ENCODE measurements around the gene RMND5A.
"Not testable (repeated sequence)": the region's sequence is repeated elsewhere in the genome, so short reads cannot be mapped to it uniquely, and the experiment has no call there.

Gene RMND5A

DNA sequence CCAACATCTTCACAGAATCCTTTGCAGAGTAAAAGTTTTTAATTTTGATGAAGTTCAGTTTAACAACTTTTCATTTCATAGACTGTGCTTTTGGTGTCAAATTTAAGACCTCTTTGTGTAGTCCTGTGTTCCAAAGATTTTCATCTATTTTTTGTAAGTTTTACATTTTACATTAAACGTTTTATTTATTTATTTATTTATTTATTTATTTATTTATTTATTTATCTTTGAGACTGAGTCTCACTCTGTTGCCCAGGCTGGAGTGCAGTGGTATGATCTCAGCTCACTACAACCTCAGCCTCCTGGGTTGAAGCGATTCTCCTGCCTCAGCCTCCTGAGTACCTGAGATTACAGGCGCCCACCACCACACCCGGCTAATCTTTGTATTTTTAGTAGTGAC, 12.0 kb upstream of the RMND5A start:
- not testable (repeated sequence) for DNase-seq (ENCODE audit: insufficient read length, low spot score); FAIRE-seq

DNA sequence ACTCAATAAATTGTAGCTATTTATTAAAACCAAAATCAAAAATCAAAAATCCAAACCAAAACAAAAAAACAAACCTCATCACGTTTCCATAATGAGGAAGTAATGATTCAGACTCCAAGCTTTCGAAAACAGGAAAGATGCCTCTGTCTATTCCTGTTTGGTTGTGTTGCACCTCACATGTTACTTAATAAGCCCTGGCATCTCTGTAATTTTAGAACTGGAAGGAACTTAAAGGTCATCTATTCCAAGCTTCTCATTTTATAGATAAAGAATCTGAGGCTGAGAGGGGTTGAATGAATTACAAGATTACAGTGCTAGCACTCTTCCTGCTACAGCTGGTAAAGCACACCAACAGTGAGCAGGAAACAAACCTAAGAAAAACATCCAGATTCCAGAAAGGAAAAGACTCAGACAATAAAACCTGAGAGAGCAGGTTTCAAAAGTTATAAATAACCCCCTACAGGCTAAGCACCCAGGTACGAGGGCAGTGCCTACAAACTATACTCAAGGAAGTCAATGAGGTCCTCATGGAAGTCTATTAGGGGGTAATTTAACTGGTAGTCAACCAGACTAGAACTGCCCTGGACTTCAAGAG, 5.4 kb upstream of the RMND5A start:
- FAIRE-seq; DNase-seq (ENCODE audit: insufficient read length, low spot score): not testable (repeated sequence)

DNA sequence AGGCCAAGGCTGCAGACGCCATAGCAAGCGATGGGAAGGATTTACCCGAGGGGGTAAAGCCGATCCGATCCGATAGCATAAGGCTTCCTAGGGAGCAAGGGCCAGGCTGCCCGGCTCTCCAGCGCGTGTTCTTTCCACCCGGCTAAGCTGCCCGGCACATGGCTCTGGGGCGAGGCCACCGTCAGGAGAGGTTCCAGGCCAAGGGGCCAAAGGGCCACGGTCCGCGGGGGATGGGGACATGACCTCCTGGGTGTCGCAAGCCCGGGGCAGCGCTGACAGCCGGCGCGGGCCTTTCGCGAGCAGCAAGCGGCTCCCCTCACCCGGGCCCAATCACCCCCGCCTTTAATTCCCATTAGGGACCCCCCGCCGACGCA, 841 bp upstream of the RMND5A start:
- not testable (repeated sequence) for FAIRE-seq; DNase-seq (ENCODE audit: insufficient read length, low spot score)

- DNase-seq (ENCODE audit: insufficient read length, low spot score); FAIRE-seq: not testable (repeated sequence)
Measured at GRCh38 chr2:86720540-86721320, 639 bp downstream of the RMND5A start.

DNA sequence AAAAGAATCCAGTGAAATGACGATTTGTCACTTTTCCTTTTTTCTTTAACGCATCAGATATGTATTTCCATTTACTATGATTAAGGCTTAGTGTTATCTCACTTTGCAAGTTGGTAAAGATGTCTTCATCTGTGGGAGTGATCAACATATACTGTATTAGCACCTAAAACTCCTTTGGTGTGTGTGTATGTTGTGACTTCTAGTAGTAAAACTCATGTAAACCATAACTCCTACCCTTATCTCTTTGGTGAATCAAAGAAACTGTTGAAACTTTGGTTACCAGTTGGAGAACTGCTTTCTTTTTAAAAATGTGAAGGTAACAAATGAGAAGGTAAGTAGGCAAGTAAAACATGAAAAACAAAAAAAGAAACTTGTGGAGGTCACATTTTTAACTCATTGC, 5.6 kb downstream of the RMND5A start:
- not testable (repeated sequence) for DNase-seq (ENCODE audit: insufficient read length, low spot score); FAIRE-seq

DNA sequence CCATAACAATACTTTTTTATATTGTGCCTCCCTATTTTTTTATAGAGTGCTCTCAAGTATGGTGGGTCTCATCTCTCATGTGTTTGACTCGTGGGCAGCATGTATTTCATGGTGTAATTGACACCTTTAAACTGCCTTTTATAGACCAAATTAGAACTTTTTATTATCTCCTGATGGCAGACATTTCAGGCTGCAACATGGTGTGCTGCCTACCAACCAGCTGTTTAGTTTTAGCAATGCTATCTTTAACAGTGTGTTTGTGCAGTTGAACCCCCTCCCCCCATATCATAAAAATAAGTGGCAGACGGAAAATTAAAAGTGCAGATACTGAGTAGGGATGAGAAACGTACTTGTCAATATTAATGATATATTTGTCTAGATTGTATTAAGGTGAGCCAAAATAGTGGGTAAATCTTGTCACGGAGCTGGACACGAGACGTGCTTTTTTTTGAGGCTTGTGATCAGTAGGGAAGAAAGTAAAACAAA, 12.0 kb downstream of the RMND5A start:
- not testable (repeated sequence) for FAIRE-seq; DNase-seq (ENCODE audit: insufficient read length, low spot score)

DNA sequence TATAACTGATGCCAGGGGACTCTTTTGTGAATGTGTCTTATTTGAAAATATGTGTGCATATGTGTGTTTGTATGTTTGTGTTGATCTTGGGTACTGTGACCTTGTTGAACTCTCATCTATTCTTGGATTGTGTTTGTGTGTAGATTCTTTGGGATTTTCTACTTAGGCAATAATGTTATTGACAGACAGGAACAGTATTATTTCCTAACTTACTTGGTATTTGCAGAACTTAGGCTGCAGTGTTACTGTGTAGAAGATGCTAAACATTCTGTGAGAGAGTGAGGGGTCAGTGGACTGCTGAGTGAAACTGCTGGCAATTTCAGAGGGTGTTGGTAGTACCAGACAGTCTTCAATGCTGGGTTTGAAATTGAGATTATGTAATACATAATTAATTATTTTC, 12.7 kb downstream of the RMND5A start:
- FAIRE-seq; DNase-seq (ENCODE audit: insufficient read length, low spot score): not testable (repeated sequence)

GRCh38 chr2:86733528-86733927, 13.4 kb downstream of the RMND5A start:
- not testable (repeated sequence) for DNase-seq (ENCODE audit: insufficient read length, low spot score); FAIRE-seq

- not testable (repeated sequence) for FAIRE-seq; DNase-seq (ENCODE audit: insufficient read length, low spot score)
Measured at GRCh38 chr2:86734896-86735295, 14.8 kb downstream of the RMND5A start.

GRCh38 chr2:86739485-86739884, 19.4 kb downstream of the RMND5A start:
- FAIRE-seq; DNase-seq (ENCODE audit: insufficient read length, low spot score): not testable (repeated sequence)

- FAIRE-seq = peak; percentile 64
- not testable (repeated sequence) for DNase-seq (ENCODE audit: insufficient read length, low spot score)
Measured at GRCh38 chr2:86739889-86740288, 19.8 kb downstream of the RMND5A start.

- DNase-seq (ENCODE audit: insufficient read length, low spot score) = not testable (repeated sequence)
- peak; percentile 92 for FAIRE-seq
Measured at GRCh38 chr2:86741889-86742498, 21.9 kb downstream of the RMND5A start.

DNA sequence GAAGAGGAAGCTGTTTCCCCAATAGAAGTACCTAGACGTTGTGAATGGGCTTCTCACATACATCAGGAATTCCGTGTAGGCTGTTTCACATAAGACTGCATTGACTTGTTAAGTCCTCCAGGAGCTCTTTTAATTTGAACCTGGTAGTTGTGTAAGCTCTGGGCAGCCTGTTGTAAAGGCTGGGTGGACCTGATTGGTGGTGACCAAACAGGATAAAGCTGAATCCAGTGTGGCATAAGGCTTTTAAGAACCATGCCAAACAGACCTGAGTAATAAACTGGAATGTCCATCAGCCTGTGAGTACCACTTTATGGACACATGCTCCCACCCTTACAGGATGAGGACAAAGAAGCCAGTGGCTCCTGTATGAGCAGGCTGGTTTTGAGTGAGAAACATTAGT, 24.1 kb downstream of the RMND5A start:
- no peak for FAIRE-seq

DNA sequence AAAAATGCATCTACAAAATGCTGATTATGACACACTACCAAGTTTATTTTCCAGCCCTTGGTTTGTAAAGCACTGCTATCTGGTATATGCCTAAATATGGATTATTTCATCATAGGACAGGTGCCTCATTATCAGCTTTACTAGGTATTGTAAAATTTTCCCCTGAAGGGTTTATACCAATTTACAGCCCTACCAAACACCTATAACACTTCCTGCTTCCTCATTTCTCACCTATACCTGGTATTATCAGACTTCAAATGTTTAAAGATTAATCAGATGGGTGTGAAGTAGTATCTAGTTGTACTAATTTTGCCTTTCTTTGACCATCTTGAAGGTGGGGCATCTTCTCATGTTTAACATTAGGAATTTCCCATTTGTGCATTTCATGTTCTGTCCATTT, 26.8 kb downstream of the RMND5A start:
- FAIRE-seq (no peak), DNase-seq (ENCODE audit: insufficient read length, low spot score) (no peak)

More for the DNA sequence above, 24.1 kb downstream of the RMND5A start:
- no peak for DNase-seq (ENCODE audit: insufficient read length, low spot score)

GRCh38 chr2:86747711-86748639, 27.9 kb downstream of the RMND5A start:
- DNase-seq (ENCODE audit: insufficient read length, low spot score) = no peak

GRCh38 chr2:86750240-86750839, 30.2 kb downstream of the RMND5A start:
- FAIRE-seq = no peak
- no peak for DNase-seq (ENCODE audit: insufficient read length, low spot score)

More at GRCh38 chr2:86747711-86748639, 27.9 kb downstream of the RMND5A start:
- peak; percentile 16 for FAIRE-seq

DNA sequence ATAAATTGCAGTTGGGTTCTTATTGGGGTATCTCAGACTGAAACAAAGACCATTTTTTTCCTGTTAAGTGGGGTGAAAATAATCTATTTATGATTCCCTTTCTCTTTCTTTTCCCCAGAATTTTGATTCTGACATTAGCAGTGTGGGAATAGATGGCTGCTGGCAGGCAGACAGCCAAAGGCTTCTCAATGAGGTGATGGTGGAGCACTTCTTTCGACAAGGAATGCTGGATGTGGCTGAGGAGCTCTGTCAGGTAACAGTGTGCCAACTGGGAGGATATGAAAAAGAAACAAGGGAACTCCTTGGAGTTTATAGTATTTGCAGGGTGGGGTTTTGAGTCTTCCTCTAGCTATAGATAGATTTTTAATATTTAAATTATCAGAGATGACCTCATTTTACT, 31.7 kb downstream of the RMND5A start:
- DNase-seq (ENCODE audit: insufficient read length, low spot score) (no peak), FAIRE-seq (no peak)

GRCh38 chr2:86752934-86753333, 32.8 kb downstream of the RMND5A start:
- FAIRE-seq = no peak
- DNase-seq (ENCODE audit: insufficient read length, low spot score) = no peak

GRCh38 chr2:86753606-86754005, 33.5 kb downstream of the RMND5A start:
- FAIRE-seq (peak; percentile 28), DNase-seq (ENCODE audit: insufficient read length, low spot score) (no peak)

DNA sequence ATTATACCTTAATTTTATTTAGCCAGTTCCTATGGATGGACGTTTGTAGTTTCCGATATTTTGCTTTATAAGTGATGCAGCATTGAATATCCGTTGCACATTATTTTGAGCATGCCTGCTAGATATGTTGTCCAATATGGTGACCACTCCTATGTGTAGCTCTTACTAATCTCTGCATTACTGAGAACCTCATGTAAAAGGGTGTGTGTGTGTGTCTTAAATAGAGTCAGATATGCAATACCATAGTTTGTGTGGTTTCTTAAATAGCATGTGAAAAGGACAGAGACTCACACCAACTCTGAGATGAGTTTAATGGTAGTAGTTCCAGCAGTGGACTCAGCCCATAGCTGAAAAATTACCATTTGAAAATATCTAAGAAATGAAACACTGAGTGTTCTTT, 38.3 kb downstream of the RMND5A start:
- FAIRE-seq (no peak), DNase-seq (ENCODE audit: insufficient read length, low spot score) (no peak)

Data from HTR-8/SVneo (cell line).